Stimulated activated CD4-positive, alpha-beta T cell treated with anti-CD3 and anti-CD28 coated beads, Interleukin-15, amount 100 ng/mL, for 48 hours (primary cell): Measurements from ENCODE around the gene GDF7.

ENCODE experiments used
- DNase-seq, 2 donors: peaks; one replicate each; pipeline ENCODE4 v3.0.0-alpha.2; 2020; ENCODE audit warnings: low read depth in 2 of 2

The GDF7 gene

DNA sequence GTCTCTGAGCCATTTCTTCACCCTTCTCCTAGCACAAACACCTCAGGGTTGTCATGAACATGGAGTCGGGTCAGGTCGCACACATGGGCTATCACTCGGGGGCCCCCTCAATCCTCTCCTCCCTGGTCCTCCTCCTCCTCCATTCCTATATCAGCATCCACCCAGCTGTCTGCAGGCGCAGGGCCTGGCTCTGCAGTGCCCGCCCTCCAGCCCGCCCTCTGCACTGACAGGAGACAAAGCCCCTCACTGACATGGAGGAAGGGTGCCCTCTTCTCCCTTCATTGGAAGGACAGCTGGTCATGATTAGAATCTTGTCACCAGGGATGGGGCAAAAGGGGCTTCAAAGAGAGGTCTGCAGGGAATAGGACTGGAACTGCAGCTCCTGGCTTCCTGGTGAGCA lies 37.8 kb upstream of the GDF7 start:
- no peak for DNase-seq

DNA sequence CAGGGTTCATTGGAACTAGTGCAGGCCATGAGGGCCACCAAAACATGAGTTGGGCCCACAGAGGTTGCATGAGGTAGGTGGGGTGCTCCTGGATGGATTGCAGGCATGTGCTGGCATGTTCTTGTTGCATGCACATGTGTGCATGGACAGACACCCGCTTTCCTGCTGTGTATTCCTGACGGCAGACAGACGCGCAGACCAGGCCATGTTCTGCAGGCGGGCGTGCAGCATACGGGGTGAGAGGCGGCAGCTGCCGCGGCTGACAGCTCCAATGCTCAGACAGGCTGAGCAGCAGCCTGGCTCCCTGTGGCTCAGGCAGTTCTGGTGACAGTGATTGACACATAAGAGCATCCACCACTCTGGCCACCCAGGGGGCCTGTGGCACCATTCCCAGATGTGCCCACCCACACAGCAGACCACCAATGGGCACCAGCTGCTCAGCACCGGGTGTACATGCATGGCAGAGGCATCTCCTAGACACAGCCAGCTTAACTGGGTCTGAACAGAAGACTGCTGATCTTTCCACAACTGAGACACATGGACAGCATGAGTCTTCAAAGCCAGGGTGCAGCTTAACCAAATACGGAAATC lies 37.3 kb upstream of the GDF7 start:
- DNase-seq: no peak

- DNase-seq: no peak
These were observed 36.0 kb upstream of the GDF7 start for GRCh38 chr2:20630967-20631366.

GRCh38 chr2:20631617-20632307 lies 35.2 kb upstream of the GDF7 start:
- DNase-seq: no peak

GRCh38 chr2:20632446-20632990 lies 34.4 kb upstream of the GDF7 start:
- no peak for DNase-seq

DNA sequence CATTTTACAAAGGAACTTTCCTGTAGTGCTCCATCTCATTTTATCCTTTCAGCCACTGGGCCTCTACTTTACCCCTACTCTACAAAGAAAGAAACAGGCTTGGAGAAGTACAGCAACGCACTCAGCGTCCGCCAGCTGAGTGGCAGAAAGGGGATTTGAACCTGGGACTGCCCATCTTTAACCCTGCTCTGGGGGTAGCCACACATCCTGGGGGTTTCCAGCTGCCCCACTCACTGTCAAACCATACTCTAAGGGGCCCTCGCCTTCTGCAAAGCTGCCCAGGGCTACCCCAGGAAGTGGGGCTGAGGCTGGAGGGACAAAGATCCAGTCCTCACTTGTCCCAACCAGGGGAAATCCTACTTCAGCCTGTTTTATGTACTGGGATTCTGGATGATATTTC lies 33.9 kb upstream of the GDF7 start:
- DNase-seq: no peak

DNA sequence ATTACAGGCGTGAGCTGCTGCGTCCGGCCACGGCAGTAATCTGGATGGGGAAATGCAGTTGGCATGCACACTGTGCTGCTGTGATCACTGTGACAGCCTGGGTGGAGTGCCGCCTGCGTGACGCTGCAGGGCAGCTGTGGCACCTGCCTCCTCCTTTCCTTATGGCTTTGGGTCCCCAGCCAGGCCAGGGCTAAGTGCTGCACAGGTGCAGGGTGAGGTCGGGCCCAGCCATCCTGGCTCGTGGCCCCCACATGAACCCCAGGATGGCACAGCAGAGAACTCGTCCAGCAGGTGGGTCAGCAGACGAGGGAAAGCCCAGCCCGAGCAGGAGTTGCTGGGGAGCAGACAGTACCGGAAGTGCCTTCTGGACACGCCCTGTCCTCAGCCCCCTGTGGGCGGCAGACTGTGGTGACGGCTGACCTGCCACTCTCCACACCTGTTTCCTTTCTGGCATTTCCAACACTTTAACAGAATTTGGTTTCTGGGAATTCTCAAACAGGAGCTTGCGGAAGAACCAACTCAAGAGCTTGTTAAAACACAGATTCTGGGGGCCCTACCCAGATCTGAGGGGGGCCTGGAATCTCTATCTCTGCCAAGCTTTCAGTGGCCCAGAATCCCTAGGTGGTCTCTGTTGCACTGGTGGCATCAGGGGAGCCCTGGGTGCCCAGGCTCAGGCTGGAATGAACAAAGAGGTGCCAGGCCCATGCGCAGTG lies 33.0 kb upstream of the GDF7 start:
- no peak for DNase-seq

GRCh38 chr2:20634507-20635112 lies 32.3 kb upstream of the GDF7 start:
- no peak for DNase-seq

GRCh38 chr2:20635113-20635510 lies 31.8 kb upstream of the GDF7 start:
- DNase-seq: no peak

- peak; percentile 25 to 47 for DNase-seq
These were observed 31.0 kb upstream of the GDF7 start for GRCh38 chr2:20635675-20636584.

GRCh38 chr2:20637147-20637546 lies 29.8 kb upstream of the GDF7 start:
- no peak for DNase-seq

- DNase-seq: no peak
These were observed 28.9 kb upstream of the GDF7 start for GRCh38 chr2:20638014-20638413.

DNA sequence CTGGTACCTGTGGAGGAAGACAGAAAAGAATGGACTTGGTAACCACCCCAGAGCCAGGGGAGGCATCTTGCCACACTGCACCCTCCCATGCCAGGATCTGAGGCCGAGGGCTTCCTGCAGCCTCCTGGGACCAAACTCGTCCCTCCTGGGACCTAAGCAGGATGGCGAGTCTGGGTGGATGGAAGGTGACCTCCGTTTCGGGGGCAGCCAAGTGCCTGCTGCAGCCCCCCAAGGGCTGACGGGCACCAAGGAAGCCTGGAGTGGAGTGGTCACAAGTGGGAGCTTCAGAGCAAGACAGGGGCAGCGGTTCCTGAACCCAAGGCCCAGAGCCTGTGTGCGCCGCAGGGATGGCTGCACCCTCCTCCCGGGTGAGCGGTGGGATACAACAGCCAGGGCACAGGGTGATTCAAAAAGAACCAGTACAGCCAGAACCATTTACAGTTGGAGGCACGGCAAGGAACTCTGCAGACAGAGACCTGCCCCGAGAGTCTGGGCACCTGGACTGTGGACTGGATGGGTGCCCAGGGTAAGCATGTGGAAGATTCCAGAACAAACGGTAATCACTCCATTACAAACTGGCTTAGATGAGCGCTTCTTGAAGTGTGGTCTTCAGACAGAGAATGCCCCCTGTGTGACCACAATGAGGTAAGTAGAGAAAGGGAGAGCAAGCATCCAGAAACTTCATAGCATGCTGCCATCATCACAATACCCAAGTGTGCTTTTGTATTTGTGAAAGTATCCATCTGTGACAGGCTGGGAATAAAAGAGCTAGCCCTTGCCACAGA lies 28.1 kb upstream of the GDF7 start:
- DNase-seq: no peak

GRCh38 chr2:20640411-20641122 lies 26.4 kb upstream of the GDF7 start:
- DNase-seq: no peak

DNA sequence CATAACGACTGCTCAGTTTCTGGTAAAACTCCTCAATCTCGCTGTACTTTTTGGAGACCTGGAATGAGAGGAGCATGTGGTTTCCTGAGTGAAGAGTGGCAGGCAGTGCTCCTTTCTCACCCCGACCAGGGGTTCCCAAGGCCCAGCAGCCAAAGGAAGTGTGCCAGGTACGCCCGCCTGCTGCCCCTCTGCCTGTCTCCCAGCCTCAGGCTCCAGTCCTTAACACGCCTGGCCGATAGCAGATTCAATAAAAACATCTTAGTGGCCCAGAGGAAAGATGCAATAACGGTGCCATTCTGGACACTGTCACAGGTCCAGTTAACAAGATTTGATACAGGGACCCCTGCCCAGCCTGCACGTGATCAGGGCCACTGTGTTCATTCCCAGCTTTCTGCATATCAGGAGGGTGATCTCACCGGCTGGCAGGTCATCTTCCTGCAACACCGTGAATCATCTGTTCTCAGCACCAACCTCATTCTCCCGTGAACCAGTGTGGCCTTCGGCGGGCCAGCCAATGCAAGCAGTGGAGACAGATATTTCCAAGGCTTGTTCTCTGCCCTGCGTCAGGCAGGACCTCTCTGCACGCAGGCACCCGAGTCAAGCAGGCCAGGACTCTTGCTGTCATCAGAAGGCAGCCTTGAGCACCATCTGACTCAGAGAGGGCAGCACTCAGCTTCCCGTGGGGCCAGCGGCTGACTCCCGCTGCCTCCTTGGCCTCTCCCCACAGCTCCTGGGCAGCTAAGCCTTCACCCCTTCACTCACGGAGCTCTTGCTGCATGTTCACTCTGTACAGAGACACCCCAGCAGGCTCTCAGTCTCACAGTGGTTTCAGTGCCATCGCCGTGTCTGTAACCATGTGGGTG lies 25.6 kb upstream of the GDF7 start:
- DNase-seq: no peak

- peak; percentile 45 to 64 for DNase-seq
These were observed 24.6 kb upstream of the GDF7 start for GRCh38 chr2:20642055-20642971.

DNA sequence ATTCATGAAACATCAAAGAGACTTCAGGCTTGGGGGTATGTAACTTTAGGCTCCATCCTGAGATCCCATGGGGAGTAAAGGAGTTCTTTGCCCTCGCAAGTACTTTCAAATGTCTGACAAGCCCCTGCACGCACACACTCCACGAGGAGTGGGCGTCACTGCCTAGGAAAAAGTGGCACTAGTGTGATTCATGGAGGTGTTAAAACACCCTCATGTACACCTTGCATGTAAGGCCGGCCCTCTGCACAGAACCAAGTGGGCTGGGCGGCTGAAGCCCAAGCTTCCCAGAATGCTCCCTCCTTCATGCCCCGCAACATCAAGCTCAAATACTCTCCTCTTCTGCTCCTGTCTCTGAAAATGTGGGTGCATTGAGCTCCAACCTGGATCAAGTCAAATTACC lies 23.9 kb upstream of the GDF7 start:
- DNase-seq: no peak

- DNase-seq: no peak
These were observed 23.1 kb upstream of the GDF7 start for GRCh38 chr2:20643826-20644225.
